SK-N-SH (cell line): ENCODE data around the gene LYRM2. TPM values are rescaled to one million over a fixed set of nuclear protein-coding genes. Genes with fewer than 3 reads are reported as not detected.

Experiments used
- CTCF ChIA-PET: fragments of 300-600, 350-600 bp; formaldehyde crosslinking; extraction: SDS; loops from one replicate; lab custom pipeline; 2021; lab: Yijun Ruan, JAX
- POLR2A ChIA-PET: fragments of 350-600 bp; sonication (Branson Sonifier 250); formaldehyde crosslinking; extraction: SDS; loops from one replicate; lab custom pipeline; 2020; ENCODE audit warnings: antibody characterized with exemption, inconsistent platforms; lab: Yijun Ruan, JAX
- DNase-seq: peaks from one replicate; pipeline ENCODE4 v3.0.0; 2012
- H2AFZ ChIP-seq: fragments of 200-600 bp; sonication (generic); 2 replicates; pipeline ENCODE4 v1.8.1; 2016; ENCODE audit warnings: antibody characterized with exemption, mild to moderate bottlenecking, low read depth
- H3F3A ChIP-seq: fragments of 200-600 bp; sonication (generic); replicated peaks from 2 replicates; pipeline ENCODE3; 2016; ENCODE audit warnings: antibody characterized with exemption, mild to moderate bottlenecking; ENCODE audit not compliant: insufficient read depth
- H3K27ac ChIP-seq, 2 experiments: fragments of 200-500 bp in 1 of 2; fragments of 200-600 bp in 1 of 2; sonication (Bioruptor generic) in 1 of 2; sonication (generic), shearing (Covaris generic) in 1 of 2; 2 replicates each; pipeline versions ENCODE4 v1.5.1 to v1.6.1; 2014 to 2016; ENCODE audit warnings: low read depth in 2 of 2, inconsistent platforms in 1 of 2, low read length in 1 of 2, mild to moderate bottlenecking in 1 of 2, mixed read lengths in 1 of 2
- H3K27me3 ChIP-seq: fragments of 200-600 bp; sonication (generic), shearing (Covaris generic); 2 replicates; pipeline ENCODE4 v1.6.1; 2016; ENCODE audit warnings: mixed run types; ENCODE audit not compliant: insufficient read depth
- H3K36me3 ChIP-seq, 2 experiments: fragments of 200-500 bp in 1 of 2; fragments of 200-600 bp in 1 of 2; sonication (Bioruptor generic) in 1 of 2; sonication (generic) in 1 of 2; replicated peaks in 1 of 2; 2 replicates each; pipeline versions ENCODE3 to v1.5.1; 2014 to 2016; ENCODE audit warnings: low read length in 1 of 2, mild to moderate bottlenecking in 1 of 2; ENCODE audit not compliant: insufficient read depth in 2 of 2, control insufficient read depth in 1 of 2
- H3K4me1 ChIP-seq, 2 experiments: fragments of 200-500 bp in 1 of 2; fragments of 200-600 bp in 1 of 2; sonication (Bioruptor generic) in 1 of 2; sonication (generic), shearing (Covaris generic) in 1 of 2; 2 replicates each; pipeline versions ENCODE4 v1.5.1 to v1.6.1; 2014 to 2016; ENCODE audit warnings: low read depth in 1 of 2, low read length in 1 of 2, mixed run types in 1 of 2; ENCODE audit not compliant: insufficient read depth in 2 of 2, control insufficient read depth in 1 of 2
- H3K4me2 ChIP-seq: fragments of 200-600 bp; sonication (generic), shearing (Covaris generic); 2 replicates; pipeline ENCODE4 v1.6.1; 2017; ENCODE audit warnings: mixed run types
- H3K4me3 ChIP-seq, 2 experiments: fragments of 200-500 bp in 1 of 2; fragments of 200-600 bp in 1 of 2; sonication (Bioruptor generic) in 1 of 2; sonication (generic), shearing (Covaris generic) in 1 of 2; 2 replicates each; pipeline versions ENCODE4 v1.5.1 to v1.8.1; 2014 to 2016; ENCODE audit warnings: low read depth in 2 of 2, inconsistent platforms in 1 of 2, low read length in 1 of 2, mild to moderate bottlenecking in 1 of 2, mixed read lengths in 1 of 2, moderate library complexity in 1 of 2
- H3K79me2 ChIP-seq: fragments of 200-600 bp; sonication (generic); 2 replicates; pipeline ENCODE4 v1.8.1; 2017; ENCODE audit warnings: mild to moderate bottlenecking; ENCODE audit not compliant: insufficient read depth
- H3K9ac ChIP-seq: fragments of 200-600 bp; sonication (generic); 2 replicates; pipeline ENCODE4 v1.6.1; 2017; ENCODE audit warnings: mixed run types
- H3K9me2 ChIP-seq: fragments of 200-600 bp; sonication (generic); 2 replicates; pipeline ENCODE4 v1.6.1; 2017; ENCODE audit warnings: mixed run types
- H3K9me3 ChIP-seq: fragments of 200-600 bp; sonication (generic); 2 replicates; pipeline ENCODE4 v1.6.1; 2017; ENCODE audit warnings: mixed run types, mild to moderate bottlenecking, moderate library complexity
- H4K20me1 ChIP-seq: fragments of 200-600 bp; sonication (generic); 2 replicates; pipeline ENCODE4 v1.6.1; 2017; ENCODE audit warnings: mild to moderate bottlenecking, mixed run types; ENCODE audit not compliant: insufficient read depth
- ELF1 ChIP-seq: IDR thresholded peaks from 2 replicates; pipeline ENCODE4 v1.4.0; 2012
- EP300 ChIP-seq, 2 experiments: IDR thresholded peaks; 2 replicates each; pipeline versions ENCODE4 v1.4.0 to v1.6.1; 2012; ENCODE audit warnings: borderline replicate concordance in 1 of 2, low read depth in 1 of 2, low read length in 1 of 2
- EZH2phosphoT487 ChIP-seq: fragments of 200-600 bp; sonication (generic); IDR thresholded peaks from 2 replicates; pipeline ENCODE4 v1.6.1; 2017; ENCODE audit warnings: low read depth, mixed run types, mild to moderate bottlenecking, antibody characterized with exemption, moderate library complexity, borderline replicate concordance
- FOXJ3 ChIP-seq: sonication (generic); formaldehyde crosslinking; IDR thresholded peaks from 2 replicates; pipeline ENCODE4 v1.5.1; 2020; ENCODE audit warnings: mild to moderate bottlenecking, missing genetic modification reagents
- GATA2 ChIP-seq: sonication (generic); formaldehyde crosslinking; IDR thresholded peaks from 2 replicates; pipeline ENCODE4 v1.5.0; 2020; ENCODE audit warnings: mild to moderate bottlenecking, missing genetic modification reagents
- MXI1 ChIP-seq: IDR thresholded peaks from 2 replicates; pipeline ENCODE4 v1.6.1; 2012; ENCODE audit warnings: mild to moderate bottlenecking, low read depth, low read length, improper control_type of control experiment
- PBX3 ChIP-seq: IDR thresholded peaks from 2 replicates; pipeline ENCODE4; 2012
- POLR2AphosphoS5 ChIP-seq: IDR thresholded peaks from 2 replicates; pipeline ENCODE4 v1.6.1; 2012; ENCODE audit warnings: low read depth, low read length
- RXRA ChIP-seq: IDR thresholded peaks from 2 replicates; pipeline ENCODE4 v1.4.0; 2012; ENCODE audit warnings: low read depth, mild to moderate bottlenecking, borderline replicate concordance
- SIN3A ChIP-seq: IDR thresholded peaks from 2 replicates; pipeline ENCODE4 v1.6.1; 2012; ENCODE audit warnings: low read depth, mild to moderate bottlenecking, low read length, moderate library complexity, borderline replicate concordance
- TAF1 ChIP-seq: IDR thresholded peaks from 2 replicates; pipeline ENCODE4 v1.6.1; 2012; ENCODE audit warnings: low read depth, mild to moderate bottlenecking, low read length, moderate library complexity, borderline replicate concordance
- TEAD4 ChIP-seq: IDR thresholded peaks from 2 replicates; pipeline ENCODE4 v1.4.0; 2012; ENCODE audit warnings: mild to moderate bottlenecking, borderline replicate concordance; ENCODE audit not compliant: insufficient read depth
- USF1 ChIP-seq: IDR thresholded peaks from 2 replicates; pipeline ENCODE4 v1.4.0; 2012; ENCODE audit warnings: low read depth, borderline replicate concordance
- YY1 ChIP-seq: IDR thresholded peaks from 2 replicates; pipeline ENCODE4 v1.4.0; 2012; ENCODE audit warnings: low read depth, mild to moderate bottlenecking
- WGBS: methylation state at CpG from one replicate; pipeline ENCODE4 v1.1.6; 2017; ENCODE audit warnings: low lambda C conversion rate; 5-methylcytosine and 5-hydroxymethylcytosine counted together
- polyA plus RNA-seq, 3 experiments: library from polyadenylated mRNA; depleted of rRNA; stranded (reverse); fragments of >200 nt; gene quantifications; 2 replicates each; pipeline ENCODE4 v1.2.3, GENCODE V29; 2012

Gene LYRM2
- polyA plus RNA-seq, 1 of the 3 experiments (the other 2 are of a cell fraction), result 14.5 TPM

- TF ChIP-seq TEAD4, result no peak
- no peak for TF ChIP-seq EP300 (IDR thresholded peaks at IDR 0.05; ENCODE audit: borderline replicate concordance in 1 of 2, low read depth in 1 of 2, low read length in 1 of 2)
- no peak for TF ChIP-seq GATA2 (CRISPR knock-in tag)
- no peak for TF ChIP-seq PBX3
- TF ChIP-seq YY1, result no peak
- TF ChIP-seq EZH2phosphoT487, result no peak
- no peak for TF ChIP-seq RXRA
- TF ChIP-seq ELF1, result no peak
- no peak for TF ChIP-seq USF1
- no peak for TF ChIP-seq TAF1
- no peak for TF ChIP-seq MXI1
- TF ChIP-seq FOXJ3 (CRISPR knock-in tag), result no peak
- TF ChIP-seq SIN3A, result no peak
- TF ChIP-seq POLR2AphosphoS5, result no peak
- Histone ChIP-seq H3K9me3 (no peaks in the 10 kb centered on the region), H3K4me3 (no peak overlapping the region), H3K36me3 (no peaks in the 10 kb centered on the region), H2AFZ (no peak overlapping the region), H3F3A (no peaks in the 10 kb centered on the region), H3K27ac (no peak overlapping the region), H3K79me2 (no peaks in the 10 kb centered on the region), H4K20me1 (no peaks in the 10 kb centered on the region), H3K27me3 (no peaks in the 10 kb centered on the region), H3K9ac (no peak overlapping the region), H3K4me2 (no peak overlapping the region), H3K4me1 (no peaks in the 10 kb centered on the region), H3K9me2 (no peaks in the 10 kb centered on the region)
- ChIA-PET CTCF (interaction anchor here (1.3 kb wide), 1 partner anchor 10 kb away, joined by 3 read pairs; no protein-coding TSS in a partner anchor), POLR2A (no interaction called here)
- 71% methylated on average over 4 of the region's 4 CpGs for WGBS
- no peak for DNase-seq
Observed at GRCh38 chr6:89518352-89519055, 120.0 kb downstream of the LYRM2 start.

Other genes with a start within 250 kb of the LYRM2 start
- gene RRAGD, start 226.5 kb downstream of the LYRM2 start, polyA plus RNA-seq (2012; rRNA removed), result 0.05 and 0.07 TPM in 2 replicates
- gene ANKRD6, start 205.6 kb downstream of the LYRM2 start, polyA plus RNA-seq (2012; rRNA removed), result 2.0 and 2.6 TPM in 2 replicates
- 8.5 and 8.9 TPM in 2 replicates for gene MDN1, start 181.0 kb upstream of the LYRM2 start, polyA plus RNA-seq (2012; rRNA removed)
- 2.8 and 3.2 TPM in 2 replicates for gene CASP8AP2, start 191.1 kb upstream of the LYRM2 start, polyA plus RNA-seq (2012; rRNA removed)